Measurements from ENCODE around the gene PPP1R2. TPM values are rescaled to one million over a fixed set of nuclear protein-coding genes. Genes with fewer than 3 reads are reported as not detected.

PPP1R2 gene
- total RNA-seq, 1 donor: 203 TPM

DNA sequence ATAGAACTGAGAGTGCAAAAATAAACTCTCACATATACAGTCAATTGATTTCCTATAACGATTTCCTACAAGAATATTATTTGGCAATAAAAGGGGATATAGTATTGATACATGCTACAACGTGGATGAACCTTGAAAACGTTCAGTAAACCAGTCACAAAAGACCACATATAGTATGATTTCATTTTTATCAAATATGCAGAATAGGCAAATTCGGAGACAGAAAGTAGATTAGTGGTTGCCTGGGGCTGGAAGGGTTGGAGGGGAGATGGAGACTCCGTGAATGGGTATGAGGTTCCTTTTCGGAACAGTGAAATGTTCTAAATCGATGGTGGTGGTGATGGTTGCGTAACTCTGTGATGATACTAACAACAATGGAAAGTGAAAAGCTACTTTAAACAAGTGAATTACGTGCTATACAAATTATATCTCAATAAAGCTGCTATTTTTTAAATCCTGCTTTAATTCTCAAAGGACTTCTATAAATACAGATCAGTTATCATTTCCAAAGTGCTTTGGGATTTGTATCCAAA, 34.6 kb upstream of the PPP1R2 start:
- Histone ChIP-seq H3K4me2 (ENCODE audit: insufficient read depth, low read length) (no peak overlapping the region), H3K27me3 (ENCODE audit: insufficient read depth, low read length) (no peaks in the 10 kb centered on the region), H4K20me1 (ENCODE audit: insufficient read depth, low read length) (no peaks in the 10 kb centered on the region), H3K36me3 (ENCODE audit: insufficient read depth, low read length) (no peaks in the 10 kb centered on the region), H2AFZ (ENCODE audit: low read length) (no peak overlapping the region), H3K4me3 (ENCODE audit: insufficient read depth, low read length) (no peak overlapping the region), H3K27ac (ENCODE audit: low read depth, low read length) (no peak overlapping the region), H3K9me3 (ENCODE audit: low read depth, low read length) (no peaks in the 10 kb centered on the region), H3K4me1 (ENCODE audit: insufficient read depth, low read length) (no peaks in the 10 kb centered on the region), H3K79me2 (ENCODE audit: insufficient read depth, low read length) (no peaks in the 10 kb centered on the region)
- TF ChIP-seq, protein P1, sequence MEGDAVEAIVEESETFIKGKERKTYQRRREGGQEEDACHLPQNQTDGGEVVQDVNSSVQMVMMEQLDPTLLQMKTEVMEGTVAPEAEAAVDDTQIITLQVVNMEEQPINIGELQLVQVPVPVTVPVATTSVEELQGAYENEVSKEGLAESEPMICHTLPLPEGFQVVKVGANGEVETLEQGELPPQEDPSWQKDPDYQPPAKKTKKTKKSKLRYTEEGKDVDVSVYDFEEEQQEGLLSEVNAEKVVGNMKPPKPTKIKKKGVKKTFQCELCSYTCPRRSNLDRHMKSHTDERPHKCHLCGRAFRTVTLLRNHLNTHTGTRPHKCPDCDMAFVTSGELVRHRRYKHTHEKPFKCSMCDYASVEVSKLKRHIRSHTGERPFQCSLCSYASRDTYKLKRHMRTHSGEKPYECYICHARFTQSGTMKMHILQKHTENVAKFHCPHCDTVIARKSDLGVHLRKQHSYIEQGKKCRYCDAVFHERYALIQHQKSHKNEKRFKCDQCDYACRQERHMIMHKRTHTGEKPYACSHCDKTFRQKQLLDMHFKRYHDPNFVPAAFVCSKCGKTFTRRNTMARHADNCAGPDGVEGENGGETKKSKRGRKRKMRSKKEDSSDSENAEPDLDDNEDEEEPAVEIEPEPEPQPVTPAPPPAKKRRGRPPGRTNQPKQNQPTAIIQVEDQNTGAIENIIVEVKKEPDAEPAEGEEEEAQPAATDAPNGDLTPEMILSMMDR (IDR thresholded peaks at IDR 0.05; ENCODE audit: extremely low read depth, low read depth, low read length): no peak
- DNase-seq (ENCODE audit: insufficient read length, low spot score, missing footprints): no peak

DNA sequence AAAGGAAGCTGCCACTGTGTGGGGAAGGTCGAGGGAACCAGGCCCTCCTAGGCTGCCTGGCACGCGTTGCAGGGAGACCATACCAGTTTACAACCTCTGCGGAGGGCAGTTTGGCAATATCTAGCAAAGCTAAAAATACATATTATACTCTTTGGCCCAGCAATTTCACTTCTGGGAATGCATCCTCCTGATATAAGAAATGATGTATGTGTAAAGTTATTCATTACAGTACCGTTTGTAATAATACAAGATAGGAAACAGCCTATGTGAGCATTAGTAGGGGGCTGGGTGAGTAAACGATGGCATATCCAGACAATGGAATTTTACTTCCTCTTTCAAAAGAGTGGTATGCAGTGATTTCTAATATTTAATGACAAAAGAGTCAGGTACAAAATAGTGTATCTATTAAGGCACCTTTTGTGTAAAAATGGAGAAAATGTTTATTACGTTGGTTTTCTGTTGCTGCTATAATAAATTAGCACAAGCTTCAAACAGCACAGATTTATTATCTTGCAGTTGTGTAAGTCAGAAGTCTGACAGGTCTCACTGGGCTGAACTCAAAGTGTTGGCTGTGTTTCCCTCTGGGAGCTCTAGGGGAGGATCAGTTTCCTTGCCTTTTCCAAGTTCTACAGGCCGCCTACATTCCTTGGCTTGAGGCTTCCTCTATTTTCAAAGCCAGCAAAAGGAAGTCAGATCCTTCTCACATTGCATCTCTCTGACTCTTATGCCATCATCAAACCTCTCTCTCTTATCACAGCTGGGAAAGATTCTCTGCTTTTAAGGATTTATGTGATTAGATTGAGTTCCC, 31.6 kb upstream of the PPP1R2 start:
- Histone ChIP-seq H4K20me1 (ENCODE audit: insufficient read depth, low read length) (no peaks in the 10 kb centered on the region), H3K4me1 (ENCODE audit: insufficient read depth, low read length) (no peaks in the 10 kb centered on the region), H3K4me2 (ENCODE audit: insufficient read depth, low read length) (no peak overlapping the region), H3K9me3 (ENCODE audit: low read depth, low read length) (no peaks in the 10 kb centered on the region), H3K79me2 (ENCODE audit: insufficient read depth, low read length) (no peaks in the 10 kb centered on the region), H3K27me3 (ENCODE audit: insufficient read depth, low read length) (peaks cover 3% of the 10 kb centered on the region), H3K36me3 (ENCODE audit: insufficient read depth, low read length) (no peaks in the 10 kb centered on the region), H3K4me3 (ENCODE audit: insufficient read depth, low read length) (no peak overlapping the region), H3K27ac (ENCODE audit: low read depth, low read length) (no peak overlapping the region), H2AFZ (ENCODE audit: low read length) (no peak overlapping the region)
- DNase-seq (ENCODE audit: insufficient read length, low spot score, missing footprints): no peak
- TF ChIP-seq, protein P1 (IDR thresholded peaks at IDR 0.05; ENCODE audit: extremely low read depth, low read depth, low read length): no peak

DNA sequence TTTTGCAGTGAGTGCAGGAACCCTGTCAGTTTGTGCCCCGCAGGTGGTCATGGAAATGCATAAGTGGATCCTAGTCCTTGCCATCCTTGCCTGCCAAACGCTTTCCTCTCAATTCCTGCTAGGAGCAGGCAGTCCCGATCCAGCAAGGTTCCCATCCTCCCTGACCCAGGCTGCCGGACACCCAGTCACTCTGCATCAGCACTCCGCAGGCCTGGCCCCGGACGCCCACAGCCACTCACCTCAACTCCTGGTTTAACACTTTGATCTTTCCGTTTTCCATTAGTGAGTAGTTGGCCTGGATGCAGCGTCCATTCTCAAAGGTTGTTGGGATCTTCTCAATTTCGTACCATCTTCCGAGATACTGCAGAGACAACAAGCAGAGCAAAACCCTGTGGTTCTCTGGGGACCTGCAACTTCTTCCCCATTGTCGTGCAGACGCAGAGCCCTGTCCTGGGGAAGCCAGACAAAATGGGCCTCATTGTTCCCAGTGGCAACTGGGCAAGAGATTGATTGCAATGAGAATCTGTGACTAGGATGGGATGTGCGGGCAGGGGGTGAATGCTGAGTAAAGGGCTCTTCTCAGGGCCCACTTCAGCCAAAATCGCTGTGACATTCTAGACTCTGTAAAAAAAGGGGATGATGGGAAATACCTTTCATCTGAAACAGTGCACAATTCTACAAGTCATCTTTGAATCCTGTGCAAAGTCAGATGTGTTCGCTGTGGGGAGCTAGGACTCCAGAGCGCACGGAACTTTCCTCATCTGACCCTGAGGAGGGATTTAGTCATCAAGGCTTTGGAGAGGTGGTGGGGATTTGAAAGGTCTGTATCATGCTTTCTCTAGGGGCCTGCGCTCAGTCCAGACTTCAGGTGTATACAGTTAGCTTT, 30.7 kb upstream of the PPP1R2 start:
- Histone ChIP-seq H3K4me3 (ENCODE audit: insufficient read depth, low read length) (no peak overlapping the region), H3K9me3 (ENCODE audit: low read depth, low read length) (no peaks in the 10 kb centered on the region), H2AFZ (ENCODE audit: low read length) (no peak overlapping the region), H3K79me2 (ENCODE audit: insufficient read depth, low read length) (no peaks in the 10 kb centered on the region), H3K36me3 (ENCODE audit: insufficient read depth, low read length) (no peaks in the 10 kb centered on the region), H4K20me1 (ENCODE audit: insufficient read depth, low read length) (no peaks in the 10 kb centered on the region), H3K4me1 (ENCODE audit: insufficient read depth, low read length) (no peaks in the 10 kb centered on the region), H3K27ac (ENCODE audit: low read depth, low read length) (no peak overlapping the region), H3K27me3 (ENCODE audit: insufficient read depth, low read length) (peaks cover 3% of the 10 kb centered on the region), H3K4me2 (ENCODE audit: insufficient read depth, low read length) (no peak overlapping the region)
- DNase-seq (ENCODE audit: insufficient read length, low spot score, missing footprints): no peak
- TF ChIP-seq, protein P1 (IDR thresholded peaks at IDR 0.05; ENCODE audit: extremely low read depth, low read depth, low read length): no peak

DNA sequence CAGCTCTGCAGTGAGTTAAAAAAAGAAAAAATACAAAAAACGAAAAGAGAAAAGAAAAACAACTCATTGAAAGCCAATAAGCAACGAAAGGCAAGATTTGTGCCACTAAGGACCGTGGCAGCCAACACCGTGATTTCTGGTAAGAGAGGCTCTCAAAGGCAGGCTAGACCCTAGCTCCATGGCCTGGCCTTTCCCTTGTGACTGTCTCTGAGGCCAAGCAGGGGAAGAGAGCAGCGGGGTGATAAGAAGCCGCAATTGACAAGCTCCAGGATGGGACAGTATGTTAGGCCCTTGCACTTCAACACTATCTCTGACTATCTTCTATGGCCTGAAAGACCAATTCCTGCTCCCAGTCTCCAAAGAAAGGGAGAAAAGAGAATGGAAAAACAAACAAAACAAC, 28.2 kb upstream of the PPP1R2 start:
- Histone ChIP-seq H3K36me3 (ENCODE audit: insufficient read depth, low read length) (no peaks in the 10 kb centered on the region), H4K20me1 (ENCODE audit: insufficient read depth, low read length) (no peaks in the 10 kb centered on the region), H3K27me3 (ENCODE audit: insufficient read depth, low read length) (peaks cover 6% of the 10 kb centered on the region), H3K79me2 (ENCODE audit: insufficient read depth, low read length) (no peaks in the 10 kb centered on the region), H3K4me2 (ENCODE audit: insufficient read depth, low read length) (no peak overlapping the region), H3K9me3 (ENCODE audit: low read depth, low read length) (no peaks in the 10 kb centered on the region), H3K27ac (ENCODE audit: low read depth, low read length) (no peak overlapping the region), H2AFZ (ENCODE audit: low read length) (no peak overlapping the region), H3K4me1 (ENCODE audit: insufficient read depth, low read length) (no peaks in the 10 kb centered on the region), H3K4me3 (ENCODE audit: insufficient read depth, low read length) (no peak overlapping the region)
- TF ChIP-seq, protein P1 (IDR thresholded peaks at IDR 0.05; ENCODE audit: extremely low read depth, low read depth, low read length): no peak
- no peak for DNase-seq (ENCODE audit: insufficient read length, low spot score, missing footprints)
